Activated CD8-positive, alpha-beta memory T cell treated with anti-CD3 and anti-CD28 coated beads for 48 hours (primary cell): ENCODE data around the gene CCL14.
"Not testable (repeated sequence)": the region's sequence is repeated elsewhere in the genome, so short reads cannot be mapped to it uniquely, and the experiment has no call there.

Source experiments
- DNase-seq, 3 experiments: peaks; one replicate each; pipeline ENCODE4 v3.0.0-alpha.2; 2020; ENCODE audit warnings: low read depth in 2 of 3, low spot score in 2 of 3

Gene CCL14

GRCh38 chr17:35986643-35987042 lies at the start of gene CCL14:
TSS of gene CCL14 (minus strand) at chr17:35986729. CDS start at chr17:35986649, 80 bp downstream.
- no peak for DNase-seq

- no peak for DNase-seq
These were observed 49.7 kb upstream of the CCL14 start for GRCh38 chr17:36036235-36036634.

GRCh38 chr17:36034127-36034526 lies 47.6 kb upstream of the CCL14 start:
- DNase-seq = no peak

GRCh38 chr17:36030956-36031355 lies 44.4 kb upstream of the CCL14 start:
- DNase-seq = no peak

- no peak for DNase-seq
These were observed 41.2 kb upstream of the CCL14 start for GRCh38 chr17:36027761-36028160.

GRCh38 chr17:36024106-36024869 lies 37.8 kb upstream of the CCL14 start:
- DNase-seq = no peak

GRCh38 chr17:36019423-36019822 lies 32.9 kb upstream of the CCL14 start:
- no peak for DNase-seq

GRCh38 chr17:36017799-36018198 lies 31.3 kb upstream of the CCL14 start, which contains the start of gene CCL23:
TSS of gene CCL23 (minus strand) at chr17:36017972. CDS start at chr17:36017897, 75 bp downstream.
- DNase-seq = no peak

- DNase-seq = no peak
These were observed 30.0 kb upstream of the CCL14 start for GRCh38 chr17:36016555-36016954.

GRCh38 chr17:36015895-36016294 lies 29.4 kb upstream of the CCL14 start:
- not testable (repeated sequence) for DNase-seq

GRCh38 chr17:36014946-36015345 lies 28.4 kb upstream of the CCL14 start:
- DNase-seq = no peak

GRCh38 chr17:36011201-36011600 lies 24.7 kb upstream of the CCL14 start:
- no peak for DNase-seq

- no peak for DNase-seq
These were observed 22.6 kb upstream of the CCL14 start for GRCh38 chr17:36008998-36009665.

GRCh38 chr17:36004594-36005108 lies 18.1 kb upstream of the CCL14 start:
- no peak for DNase-seq

- DNase-seq = no peak
These were observed 16.1 kb upstream of the CCL14 start for GRCh38 chr17:36002631-36003030.

- no peak for DNase-seq
These were observed 15.5 kb upstream of the CCL14 start for GRCh38 chr17:36001862-36002603.

- no peak for DNase-seq
These were observed 14.7 kb upstream of the CCL14 start, which contains the start of gene CCL15 for GRCh38 chr17:36001110-36001771. TSS of gene CCL15 (minus strand) at chr17:36001553. CDS start at chr17:36001492, 61 bp downstream.

- DNase-seq = no peak
These were observed 14.2 kb upstream of the CCL14 start for GRCh38 chr17:36000732-36001109.

GRCh38 chr17:35998756-35999155 lies 12.2 kb upstream of the CCL14 start:
- DNase-seq = no peak

GRCh38 chr17:35998018-35998545 lies 11.6 kb upstream of the CCL14 start:
- no peak for DNase-seq

- DNase-seq = not testable (repeated sequence)
These were observed 8.8 kb upstream of the CCL14 start for GRCh38 chr17:35995346-35995745.
